WTC11 (cell line): Measurements from ENCODE around the gene MXD3. TPM values are rescaled to one million over a fixed set of nuclear protein-coding genes. Genes with fewer than 3 reads are reported as not detected.

Source experiments
- ATAC-seq: fragments of 200-7000 bp; cut with Tn5 transposase; 2 replicates; pipeline ENCODE4 v1.10.0; 2021; ENCODE audit warnings: mild to moderate bottlenecking, moderate library complexity
- CTCF ChIA-PET: fragments of 300-600 bp; sonication (Branson Sonifier 250); formaldehyde crosslinking; loops from one replicate; lab custom pipeline; 2021; ENCODE audit warnings: antibody characterized with exemption; lab: Charles Lee
- POLR2A ChIA-PET: fragments of 350-600 bp; sonication (Branson Sonifier 250); formaldehyde crosslinking; loops from one replicate; lab custom pipeline; 2021; ENCODE audit warnings: antibody characterized with exemption; lab: Charles Lee
- DNase-seq: peaks from one replicate; pipeline ENCODE4 v3.0.0; 2021; ENCODE audit warnings: low spot score
- H3K27ac Mint-ChIP-seq: 2 replicates; pipeline ENCODE4 v1.8.0; 2021; ENCODE audit warnings: mixed read lengths
- H3K27me3 Mint-ChIP-seq: 2 replicates; pipeline ENCODE4 v1.8.0; 2021; ENCODE audit warnings: low read depth, mild to moderate bottlenecking, moderate library complexity, mixed read lengths
- H3K36me3 Mint-ChIP-seq: 2 replicates; pipeline ENCODE4 v1.8.0; 2021; ENCODE audit warnings: mixed read lengths
- H3K4me1 Mint-ChIP-seq: 2 replicates; pipeline ENCODE4 v1.8.0; 2022; ENCODE audit warnings: mixed read lengths
- H3K4me3 Mint-ChIP-seq: 2 replicates; pipeline ENCODE4 v1.8.0; 2021; ENCODE audit warnings: mild to moderate bottlenecking, moderate library complexity, mixed read lengths
- H3K9me3 Mint-ChIP-seq: 2 replicates; pipeline ENCODE4 v1.8.0; 2021; ENCODE audit warnings: mixed read lengths
- ATF1 ChIP-seq: sonication (generic); formaldehyde crosslinking; IDR thresholded peaks from 2 replicates; pipeline ENCODE4 v1.8.1; 2023; ENCODE audit warnings: mild to moderate bottlenecking, moderate library complexity, missing genetic modification reagents
- CBFB ChIP-seq: sonication (generic); formaldehyde crosslinking; IDR thresholded peaks from 2 replicates; pipeline ENCODE4 v1.8.1; 2022; ENCODE audit warnings: mild to moderate bottlenecking, low read depth, missing genetic modification reagents
- ETV6 ChIP-seq: sonication (generic); formaldehyde crosslinking; IDR thresholded peaks from 2 replicates; pipeline ENCODE4 v1.8.1; 2022; ENCODE audit warnings: mild to moderate bottlenecking, missing genetic modification reagents
- FOXJ3 ChIP-seq: sonication (generic); formaldehyde crosslinking; IDR thresholded peaks from 2 replicates; pipeline ENCODE4 v1.9.0; 2021; ENCODE audit warnings: missing genetic modification reagents, mild to moderate bottlenecking, borderline replicate concordance
- HMGA2 ChIP-seq: fragments of 250-450 bp; sonication (Bioruptor Pico); IDR thresholded peaks from 2 replicates; pipeline ENCODE4 v1.4.0; 2021; ENCODE audit warnings: mild to moderate bottlenecking, moderate library complexity
- KAT7 ChIP-seq: sonication (generic); formaldehyde crosslinking; IDR thresholded peaks from 2 replicates; pipeline ENCODE4 v1.8.1; 2023; ENCODE audit warnings: missing genetic modification reagents, mild to moderate bottlenecking, borderline replicate concordance
- NFATC4 ChIP-seq: fragments of 250-450 bp; sonication (Bioruptor Pico); IDR thresholded peaks from 2 replicates; pipeline ENCODE4 v1.9.0; 2021; ENCODE audit warnings: mild to moderate bottlenecking
- NR2C2 ChIP-seq: sonication (generic); formaldehyde crosslinking; IDR thresholded peaks from 2 replicates; pipeline ENCODE4 v1.8.0; 2022; ENCODE audit warnings: mild to moderate bottlenecking, missing genetic modification reagents
- SMAD3 ChIP-seq: sonication (generic); formaldehyde crosslinking; IDR thresholded peaks from 2 replicates; pipeline ENCODE4 v1.8.0; 2022; ENCODE audit warnings: missing genetic modification reagents, mild to moderate bottlenecking, borderline replicate concordance
- TCF7 ChIP-seq: sonication (generic); formaldehyde crosslinking; IDR thresholded peaks from 2 replicates; pipeline ENCODE4 v1.8.0; 2022; ENCODE audit warnings: mild to moderate bottlenecking, low read depth, missing genetic modification reagents, moderate library complexity
- TEAD4 ChIP-seq: sonication (generic); formaldehyde crosslinking; IDR thresholded peaks from 2 replicates; pipeline ENCODE4 v1.8.0; 2022; ENCODE audit warnings: mild to moderate bottlenecking, missing genetic modification reagents
- ZNF121 ChIP-seq: sonication (generic); formaldehyde crosslinking; IDR thresholded peaks from 2 replicates; pipeline ENCODE4 v1.8.0; 2023; ENCODE audit warnings: missing genetic modification reagents
- ZNF396 ChIP-seq: fragments of 250-450 bp; sonication (Bioruptor Pico); IDR thresholded peaks from 2 replicates; pipeline ENCODE4 v1.8.0; 2021; ENCODE audit warnings: mild to moderate bottlenecking, moderate library complexity, borderline replicate concordance
- total RNA-seq: library from RNA; stranded (reverse); gene quantifications from 3 replicates; pipeline ENCODE4 v1.2.3, GENCODE V29; 2021
- TF ChIP-seq, protein P1 (sequence below): fragments of 250-450 bp; sonication (Bioruptor Pico); IDR thresholded peaks from 2 replicates; pipeline ENCODE4 v2.1.2; 2022; ENCODE audit warnings: mild to moderate bottlenecking, moderate library complexity
- TF ChIP-seq, protein P2 (sequence below): sonication (generic); formaldehyde crosslinking; IDR thresholded peaks from 2 replicates; pipeline ENCODE4 v1.8.1; 2022; ENCODE audit warnings: mild to moderate bottlenecking, missing genetic modification reagents, moderate library complexity, borderline replicate concordance
- TF ChIP-seq, protein P3 (sequence below): sonication (generic); formaldehyde crosslinking; IDR thresholded peaks from 2 replicates; pipeline ENCODE4 v1.8.0; 2022; ENCODE audit warnings: mild to moderate bottlenecking, missing genetic modification reagents
- TF ChIP-seq, protein P4 (sequence below): fragments of 200-600 bp; IDR thresholded peaks from 2 replicates; pipeline ENCODE4 v1.8.0; 2022; ENCODE audit warnings: antibody characterized with exemption
- TF ChIP-seq, protein P5 (sequence below): fragments of 250-450 bp; sonication (Bioruptor Pico); IDR thresholded peaks from 2 replicates; pipeline ENCODE4 v1.9.0; 2021; ENCODE audit warnings: mild to moderate bottlenecking, borderline replicate concordance
- TF ChIP-seq, protein P6 (sequence below): fragments of 250-450 bp; sonication (Bioruptor Pico); IDR thresholded peaks from 2 replicates; pipeline ENCODE4 v1.9.0; 2021; ENCODE audit warnings: mild to moderate bottlenecking

Gene MXD3
- total RNA-seq, 1 experiment from 2014 or later, result 25.7 TPM

DNA sequence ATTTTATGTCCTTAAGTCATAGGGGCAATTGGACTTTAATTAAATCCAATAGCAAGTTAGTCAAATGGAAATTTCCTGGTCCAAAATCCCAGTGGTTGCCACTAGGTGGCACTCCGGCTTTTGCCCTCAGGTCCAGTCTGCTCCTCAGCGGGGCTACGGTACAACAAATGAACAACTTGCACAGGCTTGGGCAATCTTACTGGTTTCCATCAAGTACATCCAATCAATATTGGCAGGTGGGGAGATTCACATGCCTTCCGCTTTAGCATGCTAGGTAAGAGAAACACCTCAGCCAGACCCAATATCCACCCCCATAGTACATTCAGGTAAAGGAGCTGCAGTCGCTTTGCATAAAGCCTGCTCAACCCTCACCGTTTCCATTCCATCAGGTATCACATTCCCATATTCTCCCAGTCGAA lies 6.3 kb upstream of the MXD3 start:
- ATAC-seq (peak; percentile 57), DNase-seq (peak; percentile 83)
- ChIA-PET CTCF (interaction anchor here (0.6 to 3.8 kb wide), 34 partner anchors 8 to 289 kb away, joined by 3 to 55 read pairs (median 4); partner anchors contain the start of genes FGFR4, GRK6, LMAN2 and PRELID1), POLR2A (no interaction called here)
- Mint-ChIP-seq H3K27me3 (no peaks in the 10 kb centered on the region), H3K36me3 (peaks cover 7% of the 10 kb centered on the region), H3K4me3 (peak overlapping the region; percentile 17; the same call in 1 of the 2 replicates), H3K27ac (peak overlapping the region; percentile 70), H3K9me3 (peaks cover 6% of the 10 kb centered on the region; the same call in 1 of the 2 replicates), H3K4me1 (peaks cover 11% of the 10 kb centered on the region)
- no peak for TF ChIP-seq CBFB (CRISPR knock-in tag)
- TF ChIP-seq, protein P1, sequence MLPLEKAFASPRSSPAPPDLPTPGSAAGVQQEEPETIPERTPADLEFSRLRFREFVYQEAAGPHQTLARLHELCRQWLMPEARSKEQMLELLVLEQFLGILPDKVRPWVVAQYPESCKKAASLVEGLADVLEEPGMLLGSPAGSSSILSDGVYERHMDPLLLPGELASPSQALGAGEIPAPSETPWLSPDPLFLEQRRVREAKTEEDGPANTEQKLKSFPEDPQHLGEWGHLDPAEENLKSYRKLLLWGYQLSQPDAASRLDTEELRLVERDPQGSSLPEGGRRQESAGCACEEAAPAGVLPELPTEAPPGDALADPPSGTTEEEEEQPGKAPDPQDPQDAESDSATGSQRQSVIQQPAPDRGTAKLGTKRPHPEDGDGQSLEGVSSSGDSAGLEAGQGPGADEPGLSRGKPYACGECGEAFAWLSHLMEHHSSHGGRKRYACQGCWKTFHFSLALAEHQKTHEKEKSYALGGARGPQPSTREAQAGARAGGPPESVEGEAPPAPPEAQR (CRISPR knock-in tag), result no peak
- TF ChIP-seq, protein P2, sequence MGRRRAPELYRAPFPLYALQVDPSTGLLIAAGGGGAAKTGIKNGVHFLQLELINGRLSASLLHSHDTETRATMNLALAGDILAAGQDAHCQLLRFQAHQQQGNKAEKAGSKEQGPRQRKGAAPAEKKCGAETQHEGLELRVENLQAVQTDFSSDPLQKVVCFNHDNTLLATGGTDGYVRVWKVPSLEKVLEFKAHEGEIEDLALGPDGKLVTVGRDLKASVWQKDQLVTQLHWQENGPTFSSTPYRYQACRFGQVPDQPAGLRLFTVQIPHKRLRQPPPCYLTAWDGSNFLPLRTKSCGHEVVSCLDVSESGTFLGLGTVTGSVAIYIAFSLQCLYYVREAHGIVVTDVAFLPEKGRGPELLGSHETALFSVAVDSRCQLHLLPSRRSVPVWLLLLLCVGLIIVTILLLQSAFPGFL (CRISPR knock-in tag), result no peak
- no peak for TF ChIP-seq FOXJ3 (CRISPR knock-in tag)
- TF ChIP-seq, protein P3, sequence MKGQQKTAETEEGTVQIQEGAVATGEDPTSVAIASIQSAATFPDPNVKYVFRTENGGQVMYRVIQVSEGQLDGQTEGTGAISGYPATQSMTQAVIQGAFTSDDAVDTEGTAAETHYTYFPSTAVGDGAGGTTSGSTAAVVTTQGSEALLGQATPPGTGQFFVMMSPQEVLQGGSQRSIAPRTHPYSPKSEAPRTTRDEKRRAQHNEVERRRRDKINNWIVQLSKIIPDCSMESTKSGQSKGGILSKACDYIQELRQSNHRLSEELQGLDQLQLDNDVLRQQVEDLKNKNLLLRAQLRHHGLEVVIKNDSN (CRISPR knock-in tag), result no peak
- TF ChIP-seq, protein P4, sequence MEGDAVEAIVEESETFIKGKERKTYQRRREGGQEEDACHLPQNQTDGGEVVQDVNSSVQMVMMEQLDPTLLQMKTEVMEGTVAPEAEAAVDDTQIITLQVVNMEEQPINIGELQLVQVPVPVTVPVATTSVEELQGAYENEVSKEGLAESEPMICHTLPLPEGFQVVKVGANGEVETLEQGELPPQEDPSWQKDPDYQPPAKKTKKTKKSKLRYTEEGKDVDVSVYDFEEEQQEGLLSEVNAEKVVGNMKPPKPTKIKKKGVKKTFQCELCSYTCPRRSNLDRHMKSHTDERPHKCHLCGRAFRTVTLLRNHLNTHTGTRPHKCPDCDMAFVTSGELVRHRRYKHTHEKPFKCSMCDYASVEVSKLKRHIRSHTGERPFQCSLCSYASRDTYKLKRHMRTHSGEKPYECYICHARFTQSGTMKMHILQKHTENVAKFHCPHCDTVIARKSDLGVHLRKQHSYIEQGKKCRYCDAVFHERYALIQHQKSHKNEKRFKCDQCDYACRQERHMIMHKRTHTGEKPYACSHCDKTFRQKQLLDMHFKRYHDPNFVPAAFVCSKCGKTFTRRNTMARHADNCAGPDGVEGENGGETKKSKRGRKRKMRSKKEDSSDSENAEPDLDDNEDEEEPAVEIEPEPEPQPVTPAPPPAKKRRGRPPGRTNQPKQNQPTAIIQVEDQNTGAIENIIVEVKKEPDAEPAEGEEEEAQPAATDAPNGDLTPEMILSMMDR, result peak; percentile 72
- TF ChIP-seq ETV6 (CRISPR knock-in tag), result no peak
- TF ChIP-seq NR2C2 (CRISPR knock-in tag), result no peak

DNA sequence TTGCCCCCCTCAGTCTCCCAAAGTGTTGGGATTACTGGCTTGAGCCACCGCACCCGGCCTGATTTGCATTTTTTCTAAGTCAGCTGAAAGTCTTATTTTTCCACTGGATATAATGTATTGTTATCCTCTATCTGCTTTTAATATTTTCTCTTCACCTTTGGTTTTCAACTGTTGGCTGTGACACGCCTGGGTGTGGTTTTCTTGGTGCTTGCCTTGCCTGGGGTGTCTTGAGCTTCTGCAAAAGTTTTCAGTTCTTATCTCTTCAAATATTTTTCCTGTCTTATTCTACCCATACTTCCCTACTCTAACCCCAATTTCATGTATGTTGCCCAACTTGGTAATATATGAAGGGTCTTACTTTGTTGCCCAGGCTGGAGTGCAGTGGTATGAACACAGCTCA lies 4.3 kb upstream of the MXD3 start:
- ChIA-PET CTCF (interaction anchor here (0.6 to 3.8 kb wide), 10 partner anchors 51 to 177 kb away, joined by 3 to 24 read pairs (median 4); no protein-coding TSS in a partner anchor), POLR2A (no interaction called here)
- Mint-ChIP-seq H3K9me3 (peaks cover 6% of the 10 kb centered on the region; the same call in 1 of the 2 replicates), H3K27me3 (no peaks in the 10 kb centered on the region), H3K27ac (no peak overlapping the region), H3K36me3 (peaks cover 3% of the 10 kb centered on the region), H3K4me1 (peaks cover 17% of the 10 kb centered on the region), H3K4me3 (no peak overlapping the region)
- no peak for ATAC-seq
- TF ChIP-seq SMAD3 (CRISPR knock-in tag) (no peak), ATF1 (CRISPR knock-in tag) (no peak), NFATC4 (no peak), TEAD4 (no peak), HMGA2 (CRISPR knock-in tag) (no peak), ETV6 (CRISPR knock-in tag) (no peak), KAT7 (CRISPR knock-in tag) (no peak), ZNF121 (no peak), TCF7 (no peak), ZNF396 (no peak)
- TF ChIP-seq, protein P5, sequence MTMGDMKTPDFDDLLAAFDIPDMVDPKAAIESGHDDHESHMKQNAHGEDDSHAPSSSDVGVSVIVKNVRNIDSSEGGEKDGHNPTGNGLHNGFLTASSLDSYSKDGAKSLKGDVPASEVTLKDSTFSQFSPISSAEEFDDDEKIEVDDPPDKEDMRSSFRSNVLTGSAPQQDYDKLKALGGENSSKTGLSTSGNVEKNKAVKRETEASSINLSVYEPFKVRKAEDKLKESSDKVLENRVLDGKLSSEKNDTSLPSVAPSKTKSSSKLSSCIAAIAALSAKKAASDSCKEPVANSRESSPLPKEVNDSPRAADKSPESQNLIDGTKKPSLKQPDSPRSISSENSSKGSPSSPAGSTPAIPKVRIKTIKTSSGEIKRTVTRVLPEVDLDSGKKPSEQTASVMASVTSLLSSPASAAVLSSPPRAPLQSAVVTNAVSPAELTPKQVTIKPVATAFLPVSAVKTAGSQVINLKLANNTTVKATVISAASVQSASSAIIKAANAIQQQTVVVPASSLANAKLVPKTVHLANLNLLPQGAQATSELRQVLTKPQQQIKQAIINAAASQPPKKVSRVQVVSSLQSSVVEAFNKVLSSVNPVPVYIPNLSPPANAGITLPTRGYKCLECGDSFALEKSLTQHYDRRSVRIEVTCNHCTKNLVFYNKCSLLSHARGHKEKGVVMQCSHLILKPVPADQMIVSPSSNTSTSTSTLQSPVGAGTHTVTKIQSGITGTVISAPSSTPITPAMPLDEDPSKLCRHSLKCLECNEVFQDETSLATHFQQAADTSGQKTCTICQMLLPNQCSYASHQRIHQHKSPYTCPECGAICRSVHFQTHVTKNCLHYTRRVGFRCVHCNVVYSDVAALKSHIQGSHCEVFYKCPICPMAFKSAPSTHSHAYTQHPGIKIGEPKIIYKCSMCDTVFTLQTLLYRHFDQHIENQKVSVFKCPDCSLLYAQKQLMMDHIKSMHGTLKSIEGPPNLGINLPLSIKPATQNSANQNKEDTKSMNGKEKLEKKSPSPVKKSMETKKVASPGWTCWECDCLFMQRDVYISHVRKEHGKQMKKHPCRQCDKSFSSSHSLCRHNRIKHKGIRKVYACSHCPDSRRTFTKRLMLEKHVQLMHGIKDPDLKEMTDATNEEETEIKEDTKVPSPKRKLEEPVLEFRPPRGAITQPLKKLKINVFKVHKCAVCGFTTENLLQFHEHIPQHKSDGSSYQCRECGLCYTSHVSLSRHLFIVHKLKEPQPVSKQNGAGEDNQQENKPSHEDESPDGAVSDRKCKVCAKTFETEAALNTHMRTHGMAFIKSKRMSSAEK (CRISPR knock-in tag), result no peak
- TF ChIP-seq, protein P6, sequence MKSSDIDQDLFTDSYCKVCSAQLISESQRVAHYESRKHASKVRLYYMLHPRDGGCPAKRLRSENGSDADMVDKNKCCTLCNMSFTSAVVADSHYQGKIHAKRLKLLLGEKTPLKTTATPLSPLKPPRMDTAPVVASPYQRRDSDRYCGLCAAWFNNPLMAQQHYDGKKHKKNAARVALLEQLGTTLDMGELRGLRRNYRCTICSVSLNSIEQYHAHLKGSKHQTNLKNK (CRISPR knock-in tag), result no peak
- DNase-seq, result no peak
